Activated CD8-positive, alpha-beta memory T cell treated with anti-CD3 and anti-CD28 coated beads for 24 hours (primary cell): Measurements from ENCODE around the gene SLC35F2.
"Not testable (repeated sequence)": the region's sequence is repeated elsewhere in the genome, so short reads cannot be mapped to it uniquely, and the experiment has no call there.

Source experiments
- DNase-seq: peaks from one replicate; pipeline ENCODE4 v3.0.0-alpha.2; 2020

SLC35F2 gene, protein sequence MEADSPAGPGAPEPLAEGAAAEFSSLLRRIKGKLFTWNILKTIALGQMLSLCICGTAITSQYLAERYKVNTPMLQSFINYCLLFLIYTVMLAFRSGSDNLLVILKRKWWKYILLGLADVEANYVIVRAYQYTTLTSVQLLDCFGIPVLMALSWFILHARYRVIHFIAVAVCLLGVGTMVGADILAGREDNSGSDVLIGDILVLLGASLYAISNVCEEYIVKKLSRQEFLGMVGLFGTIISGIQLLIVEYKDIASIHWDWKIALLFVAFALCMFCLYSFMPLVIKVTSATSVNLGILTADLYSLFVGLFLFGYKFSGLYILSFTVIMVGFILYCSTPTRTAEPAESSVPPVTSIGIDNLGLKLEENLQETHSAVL

DNA sequence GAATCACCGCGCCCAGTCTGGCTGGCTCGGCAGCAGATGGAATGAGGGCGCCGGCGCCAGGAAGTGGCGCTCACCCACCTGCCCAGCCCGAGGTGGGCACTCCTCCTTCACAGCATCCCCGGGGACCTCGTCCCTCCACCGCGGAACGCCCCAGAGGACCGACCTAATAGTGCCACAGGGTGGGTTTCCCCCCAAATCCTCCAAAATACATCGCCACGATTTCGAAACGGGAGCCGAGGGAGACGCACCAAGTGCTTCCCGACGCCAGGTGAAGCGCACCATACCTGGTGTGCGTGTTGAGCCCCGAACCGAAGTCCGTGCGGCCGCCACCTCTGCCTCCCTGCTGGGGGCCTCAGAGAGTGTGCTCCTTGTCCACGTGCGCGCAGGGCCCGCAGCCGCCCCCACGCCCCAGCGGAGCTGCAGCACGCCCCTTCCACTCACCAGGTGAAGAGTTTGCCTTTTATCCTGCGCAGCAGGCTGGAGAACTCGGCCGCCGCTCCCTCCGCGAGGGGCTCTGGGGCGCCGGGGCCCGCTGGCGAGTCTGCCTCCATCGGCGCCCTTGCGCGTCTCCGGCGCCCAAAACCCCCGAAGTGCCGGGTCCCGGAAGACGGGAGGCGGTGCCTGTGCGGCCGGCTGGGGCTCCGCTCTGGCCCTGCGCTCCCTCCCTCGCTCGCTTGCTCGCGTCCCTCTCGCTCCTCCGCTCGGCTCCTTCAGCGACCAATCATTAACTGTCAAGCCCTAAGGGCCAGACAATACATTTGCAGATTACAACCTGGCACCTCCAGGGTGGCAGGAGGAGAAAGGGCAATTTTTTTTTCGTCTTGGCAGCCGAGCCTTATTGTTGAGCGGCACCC, at the start of gene SLC35F2:
Gene SLC35F2 (minus strand): TSS at position 571 of the 854 bp plus-strand sequence. CDS start 20 bp downstream, at position 551.
- DNase-seq, result peak; percentile 90

DNA sequence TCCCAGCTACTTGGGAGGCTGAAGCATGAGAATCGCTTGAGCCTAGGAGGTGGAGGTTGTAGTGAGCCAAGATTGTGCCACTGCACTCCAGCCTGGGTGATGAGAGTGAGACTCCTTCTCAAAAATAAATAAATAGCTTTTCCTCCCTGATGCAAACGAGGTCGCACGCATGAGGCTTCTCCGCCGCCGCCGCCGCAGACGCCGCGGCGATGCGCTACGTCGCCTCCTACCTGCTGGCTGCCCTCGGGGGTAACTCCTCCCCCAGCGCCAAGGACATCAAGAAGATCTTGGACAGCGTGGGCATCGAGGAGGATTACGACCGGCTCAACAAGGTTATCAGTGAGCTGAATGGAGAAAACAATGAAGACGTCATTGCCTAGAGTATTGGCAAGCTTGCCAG, 49.6 kb upstream of the SLC35F2 start:
- no peak for DNase-seq

DNA sequence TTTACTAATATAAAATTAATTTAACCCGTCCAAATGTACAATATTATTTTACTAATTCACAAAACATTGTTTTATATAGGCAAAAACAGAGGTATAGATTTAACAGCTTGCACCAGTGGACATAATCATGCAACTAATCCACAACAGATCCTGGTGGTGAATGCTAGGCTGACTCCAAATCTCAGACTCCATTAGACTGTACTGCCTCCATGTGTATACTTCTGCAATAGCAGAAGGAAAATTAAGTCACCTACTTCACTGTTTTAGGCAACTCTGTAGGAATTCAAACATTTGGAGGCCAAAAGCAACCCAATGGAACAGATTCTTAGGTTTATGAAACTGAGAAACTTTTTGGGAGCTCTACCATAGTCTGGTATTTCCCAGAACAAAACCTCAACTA, 39.7 kb upstream of the SLC35F2 start:
- DNase-seq, result no peak

DNA sequence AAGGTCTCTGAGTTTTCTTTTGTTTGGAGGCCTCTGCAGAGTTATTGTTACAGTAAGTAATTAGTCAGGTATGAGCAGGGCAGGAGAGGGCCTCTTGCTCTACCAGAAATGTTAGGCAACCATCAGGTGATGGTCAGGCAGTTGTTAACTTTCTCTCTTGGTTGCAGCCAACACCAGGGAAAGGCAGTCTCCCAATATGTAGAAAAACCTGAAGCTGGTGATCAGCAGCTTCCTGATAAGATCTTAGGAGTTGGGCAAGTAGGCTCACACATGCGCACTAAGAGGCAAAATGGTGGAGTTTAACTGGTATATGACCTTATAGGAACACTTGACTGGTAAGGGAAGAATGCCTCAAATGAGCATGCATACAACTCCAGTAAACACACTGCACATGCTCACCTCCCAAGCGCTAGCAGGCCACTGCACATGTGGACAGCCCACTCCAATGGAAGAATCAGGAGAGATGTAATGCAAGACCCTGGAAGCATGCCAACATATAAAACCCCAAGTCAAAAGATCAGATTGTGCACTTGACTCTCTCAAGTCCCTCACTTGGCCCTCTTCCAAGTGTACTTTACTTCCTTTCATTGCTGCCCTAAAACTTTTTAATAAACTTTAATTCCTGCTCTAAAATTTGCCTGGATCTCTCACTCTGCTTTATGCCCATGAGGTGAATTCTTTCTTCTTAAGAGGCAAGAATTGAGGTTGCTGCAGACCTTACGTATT, 23.7 kb upstream of the SLC35F2 start:
- DNase-seq, result no peak

DNA sequence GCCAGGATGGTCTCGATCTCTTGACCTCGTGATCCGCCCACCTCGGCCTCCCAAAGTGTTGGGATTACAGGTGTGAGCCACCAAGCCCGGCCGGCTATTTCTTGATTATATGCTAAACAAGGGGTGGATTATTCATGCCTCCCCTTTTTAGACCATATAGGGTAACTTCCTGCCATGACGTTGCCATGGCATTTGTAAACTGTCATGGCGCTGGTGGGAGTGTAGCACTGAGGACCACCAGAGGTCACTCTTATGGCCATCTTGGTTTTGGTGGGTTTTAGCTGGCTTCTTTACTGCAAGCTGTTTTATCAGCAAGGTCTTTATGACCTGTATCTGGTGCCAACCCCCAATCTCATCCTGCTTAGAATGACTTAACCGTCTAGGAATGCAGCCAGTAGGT, 22.9 kb upstream of the SLC35F2 start:
- DNase-seq, result not testable (repeated sequence)

DNA sequence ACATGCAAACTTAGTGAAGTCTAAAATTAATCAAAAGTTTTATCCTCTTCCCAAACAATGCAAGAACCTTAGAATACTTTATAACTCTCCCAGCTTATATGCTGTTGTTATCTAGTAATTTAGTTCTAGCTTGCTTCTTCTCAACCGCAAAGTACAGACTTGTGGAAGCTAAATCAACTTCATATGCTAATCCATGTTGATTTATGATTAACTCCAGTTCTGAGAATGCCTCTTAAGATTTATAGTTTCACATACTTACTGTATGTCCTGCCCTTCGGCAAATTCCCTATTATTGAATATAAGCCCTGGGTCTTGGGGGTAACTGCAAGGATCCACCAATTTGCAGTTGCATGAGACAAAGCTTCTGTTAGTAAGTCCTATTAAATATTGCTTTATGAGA, 17.6 kb upstream of the SLC35F2 start:
- no peak for DNase-seq

DNA sequence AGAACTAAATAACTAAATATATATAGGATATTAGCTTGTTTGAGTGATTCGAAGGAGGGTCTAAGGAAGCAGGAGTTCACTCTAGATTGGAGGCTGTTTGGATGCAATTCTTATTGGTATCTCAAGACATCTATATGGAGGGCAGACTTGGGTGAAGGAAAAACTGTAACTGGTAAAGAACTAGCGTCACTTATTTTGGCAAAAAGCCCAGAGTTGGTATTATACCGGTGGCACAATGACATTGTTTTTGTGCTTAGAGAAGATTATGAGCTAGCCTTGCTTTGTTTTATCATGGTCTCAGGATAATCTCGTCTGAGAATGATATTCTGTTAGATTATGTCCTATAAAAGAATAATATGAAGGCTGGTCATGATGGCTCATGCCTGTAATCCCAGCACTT, 6.0 kb upstream of the SLC35F2 start:
- no peak for DNase-seq

DNA sequence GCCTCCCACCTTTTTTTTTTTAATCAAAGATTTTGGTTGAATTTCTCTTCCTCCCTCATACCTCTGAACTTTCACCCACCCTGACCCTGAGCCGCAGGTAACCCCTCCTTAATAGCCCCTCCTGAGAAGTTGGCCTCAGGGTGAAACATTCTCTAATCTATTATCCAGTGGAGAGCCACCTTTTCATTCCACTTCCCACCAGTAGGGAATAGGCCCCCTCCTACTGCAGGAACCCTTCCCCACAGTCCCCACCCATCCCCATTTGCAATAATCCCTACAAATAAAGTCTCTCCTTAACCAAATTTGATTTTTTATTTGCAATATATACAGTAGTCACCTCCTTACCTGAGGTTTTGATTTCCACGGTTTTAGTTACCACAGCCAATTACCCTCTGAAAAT, 2.1 kb upstream of the SLC35F2 start:
- no peak for DNase-seq

DNA sequence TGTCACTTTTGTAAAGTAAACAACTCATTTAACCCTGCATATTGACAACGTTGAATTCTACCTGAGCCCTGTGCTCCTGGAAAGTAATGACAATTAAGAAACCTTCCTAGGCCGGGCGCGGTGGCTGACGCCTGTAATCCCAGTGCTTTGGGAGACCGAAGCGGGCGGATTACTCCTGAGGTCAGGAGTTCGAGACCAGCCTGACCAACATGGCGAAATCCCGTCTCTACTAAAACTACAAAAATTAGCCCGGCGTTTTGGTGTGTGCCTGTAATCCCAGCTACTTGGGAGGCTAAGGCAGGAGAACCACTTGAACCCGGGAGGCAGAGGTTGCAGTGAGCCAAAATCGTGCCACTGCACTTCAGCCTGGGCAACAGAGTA, 1.6 kb upstream of the SLC35F2 start:
- DNase-seq, result not testable (repeated sequence)

DNA sequence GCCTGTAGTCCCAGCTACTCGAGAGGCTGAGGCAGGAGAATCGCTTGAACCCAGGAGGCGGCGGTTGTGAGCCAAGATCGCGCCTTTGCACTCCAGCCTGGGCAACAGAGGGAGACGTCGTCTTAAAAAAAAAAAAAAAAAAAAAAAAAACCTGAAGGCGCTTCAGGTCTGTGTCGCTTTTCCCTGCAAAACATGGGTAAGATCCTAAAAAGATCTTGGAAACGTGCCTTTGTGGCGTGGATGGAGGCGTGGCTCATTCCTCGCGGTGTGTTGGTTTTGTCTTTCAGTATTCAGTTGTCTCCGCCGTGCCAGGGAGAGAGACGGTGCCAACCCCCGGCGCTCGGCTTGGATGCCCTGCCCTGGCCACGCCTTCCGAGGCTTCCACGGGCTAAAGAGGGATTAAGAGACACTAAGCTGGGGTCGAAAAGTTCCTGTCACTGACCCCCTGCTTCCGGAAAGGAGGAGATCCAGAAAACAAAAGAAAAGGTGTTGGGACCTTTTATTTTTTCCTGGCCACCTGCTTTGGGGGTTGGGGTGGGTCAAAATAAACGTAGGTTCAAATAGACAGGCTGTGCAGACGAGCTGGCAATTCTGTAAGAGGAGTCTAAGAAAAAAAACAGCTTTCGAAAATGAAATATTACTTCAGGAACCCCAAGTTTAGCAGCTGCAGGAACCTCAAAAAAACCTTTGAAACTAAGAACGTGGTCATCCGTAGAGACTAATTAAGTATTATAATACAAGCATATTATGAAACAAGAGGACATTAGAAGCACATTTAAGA, 1.1 kb upstream of the SLC35F2 start:
- peak; percentile 67 for DNase-seq

DNA sequence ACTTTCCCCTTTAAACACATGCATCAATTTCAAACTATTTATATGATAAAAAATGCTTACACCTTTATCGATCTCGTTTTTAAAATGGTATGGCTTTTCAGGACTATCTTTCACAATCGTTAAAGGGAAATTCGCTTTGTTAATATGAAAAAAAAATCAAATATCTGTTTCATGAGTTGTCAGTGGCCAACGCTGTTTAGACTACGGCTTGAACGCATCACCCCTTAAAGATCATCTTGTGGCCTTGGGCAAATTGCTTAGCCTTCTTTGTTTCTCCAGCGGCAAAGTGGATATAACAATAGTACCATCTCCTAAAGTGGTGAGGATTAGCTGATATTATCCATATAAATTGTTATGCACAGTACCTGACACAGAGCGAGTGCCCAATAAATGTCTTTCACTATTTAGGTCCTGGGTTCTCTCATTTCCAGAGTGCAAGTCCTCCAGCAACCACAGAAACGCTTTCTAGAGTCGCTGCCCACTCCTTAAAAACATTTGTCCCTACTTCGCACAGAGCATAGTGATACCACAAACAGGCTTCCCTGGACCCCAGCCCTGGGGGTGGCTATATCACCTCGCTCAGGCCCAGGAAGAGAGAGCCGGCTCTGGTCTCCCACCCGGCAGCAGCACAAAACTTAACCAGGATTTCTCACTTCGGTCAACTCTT, 904 bp downstream of the SLC35F2 start:
- no peak for DNase-seq

DNA sequence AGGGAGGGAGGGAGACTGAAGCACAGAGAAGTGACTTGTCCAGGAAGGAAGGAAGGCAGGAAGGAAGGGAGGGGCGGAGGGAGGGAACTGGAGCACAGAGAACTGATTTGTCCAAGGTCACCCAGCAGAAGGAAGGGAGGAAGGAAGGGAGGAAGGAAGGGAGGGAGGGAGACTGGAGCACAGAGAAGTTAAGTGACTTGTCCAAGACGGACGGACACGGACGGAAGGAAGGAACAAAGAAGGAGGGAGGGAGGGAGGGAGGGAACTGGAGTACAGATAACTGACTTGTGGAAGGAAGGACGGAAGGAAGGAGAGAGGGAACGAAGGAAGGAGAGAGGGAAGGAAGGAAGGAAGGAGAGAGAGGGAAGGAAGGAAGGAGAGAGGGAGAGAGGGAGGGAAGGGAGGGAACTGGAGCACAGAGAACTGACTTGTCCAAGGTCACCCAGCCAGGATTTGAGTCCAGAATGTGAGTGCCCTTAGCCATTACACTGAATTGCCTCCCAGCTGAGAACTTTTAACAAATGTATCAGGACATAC, 1.5 kb downstream of the SLC35F2 start:
- DNase-seq, result no peak

DNA sequence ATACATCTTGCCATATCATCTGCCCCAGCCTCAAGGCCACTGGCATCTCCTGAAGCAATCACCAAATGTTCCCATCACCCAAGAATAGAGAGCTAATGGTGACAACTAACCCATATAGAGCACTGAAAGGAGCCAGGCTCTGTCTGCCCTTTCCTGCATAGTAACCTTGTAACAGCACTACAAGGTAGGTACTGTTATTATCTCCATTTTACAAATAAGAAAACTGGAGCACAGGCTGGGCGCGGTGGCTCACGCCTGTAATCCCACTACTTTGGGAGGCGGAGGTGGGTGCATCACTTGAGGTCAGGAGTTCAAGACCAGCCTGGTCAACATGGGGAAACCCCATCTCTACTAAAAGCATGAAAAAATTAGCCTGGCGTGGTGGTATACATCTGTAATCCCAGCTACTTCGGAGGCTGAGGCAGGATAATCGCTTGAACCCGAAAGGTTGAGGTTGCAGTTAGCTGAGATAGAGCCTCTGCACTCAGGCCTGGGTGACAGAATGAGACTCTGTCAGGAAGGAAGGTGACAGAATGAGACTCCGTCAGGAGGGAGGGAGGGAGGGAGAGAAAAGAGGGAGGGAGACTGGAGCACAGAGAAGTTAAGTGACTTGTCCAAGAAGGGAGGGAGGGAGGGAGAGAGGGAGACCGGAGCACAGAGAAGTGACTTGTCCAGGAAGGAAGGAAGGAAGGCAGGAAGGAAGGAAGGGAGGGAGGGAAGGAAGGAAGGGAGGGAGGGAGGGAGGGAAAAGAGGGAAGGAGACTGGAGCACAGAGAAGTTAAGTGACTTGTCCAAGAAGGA, 2.2 kb downstream of the SLC35F2 start:
- no peak for DNase-seq

DNA sequence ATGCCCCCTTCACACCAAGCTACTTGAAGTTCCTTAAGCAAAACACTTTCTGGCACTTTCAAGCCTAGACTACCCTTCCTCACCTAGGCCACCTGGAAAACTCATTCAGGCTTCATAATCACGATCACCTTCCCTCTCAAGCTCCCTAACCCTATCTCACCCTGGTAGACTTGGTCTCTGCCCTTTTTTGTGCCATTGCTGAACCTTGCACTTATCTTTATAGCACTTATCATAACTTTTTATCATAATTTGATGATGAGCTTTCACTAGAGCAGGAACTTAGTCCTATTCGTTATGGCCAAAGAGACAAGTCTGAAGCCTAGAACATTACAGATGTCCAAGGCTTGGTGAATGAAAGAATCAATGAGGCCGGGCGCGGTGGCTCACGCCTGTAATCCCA, 5.5 kb downstream of the SLC35F2 start:
- peak; percentile 28 for DNase-seq

DNA sequence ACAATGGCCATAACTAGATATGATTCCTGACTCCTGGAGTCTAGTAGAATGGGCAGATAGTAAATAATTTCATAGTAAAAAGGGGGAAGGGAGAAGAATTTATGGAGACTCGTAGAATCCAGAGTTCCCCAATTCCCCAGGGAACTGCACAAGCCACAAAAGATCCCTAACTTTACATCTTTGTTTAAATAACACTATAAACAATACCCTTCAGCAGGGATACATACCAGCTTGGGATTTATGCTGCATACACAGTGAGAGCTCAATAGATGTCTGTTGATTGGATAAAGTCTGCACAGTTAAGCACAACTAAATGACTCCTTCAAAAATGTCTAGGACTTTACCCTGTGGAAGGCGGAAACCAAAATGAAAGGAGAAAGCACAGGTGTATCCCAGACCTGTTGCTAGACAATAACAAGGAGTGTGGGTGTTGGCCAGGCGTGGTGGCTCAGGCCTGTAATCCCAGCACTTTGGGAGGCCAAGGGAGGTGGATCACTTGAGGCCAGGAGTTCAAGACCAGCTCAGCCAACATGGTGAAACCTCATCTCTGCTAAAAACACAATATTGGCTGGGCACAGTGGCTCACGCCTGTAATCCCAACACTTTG, 6.8 kb downstream of the SLC35F2 start:
- DNase-seq, result no peak

DNA sequence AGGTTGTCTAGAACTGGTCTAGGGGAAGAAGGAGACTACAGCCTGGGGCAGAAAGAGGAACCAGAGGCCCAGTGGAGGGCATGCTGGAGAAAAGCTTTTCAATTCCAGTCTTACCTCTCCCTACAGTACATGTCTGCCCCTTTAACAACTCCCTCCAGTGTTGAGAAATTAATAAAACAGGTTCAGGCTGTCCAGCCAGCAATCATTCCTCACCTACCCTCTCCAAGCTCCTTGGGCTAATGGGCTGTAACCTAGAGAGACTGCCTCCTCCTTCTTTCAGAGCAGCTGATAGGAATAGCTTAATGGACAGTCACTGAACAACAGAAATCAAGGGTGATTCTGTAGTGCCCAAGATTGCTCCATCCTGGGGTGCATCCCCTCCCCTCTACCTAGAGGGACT, 8.8 kb downstream of the SLC35F2 start:
- no peak for DNase-seq

DNA sequence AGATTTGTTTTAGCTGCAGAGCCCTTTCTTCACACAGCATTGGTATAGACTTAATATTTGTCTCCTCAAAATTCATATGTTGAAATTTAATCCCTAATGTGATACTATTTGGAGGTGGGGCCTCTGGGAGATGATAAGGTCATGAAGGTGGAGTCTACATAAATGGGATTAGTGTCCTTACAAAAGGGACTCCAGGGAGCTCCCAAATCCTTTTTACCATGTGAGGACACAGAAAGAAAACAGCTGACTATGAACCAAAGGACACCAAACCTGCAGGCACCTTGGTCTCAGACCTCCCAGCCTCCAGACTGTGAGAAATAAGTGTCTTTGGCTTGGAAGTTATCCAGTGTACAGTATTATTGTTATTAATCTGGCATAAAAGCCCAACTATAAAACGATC, 10.2 kb downstream of the SLC35F2 start:
- peak; percentile 48 for DNase-seq

DNA sequence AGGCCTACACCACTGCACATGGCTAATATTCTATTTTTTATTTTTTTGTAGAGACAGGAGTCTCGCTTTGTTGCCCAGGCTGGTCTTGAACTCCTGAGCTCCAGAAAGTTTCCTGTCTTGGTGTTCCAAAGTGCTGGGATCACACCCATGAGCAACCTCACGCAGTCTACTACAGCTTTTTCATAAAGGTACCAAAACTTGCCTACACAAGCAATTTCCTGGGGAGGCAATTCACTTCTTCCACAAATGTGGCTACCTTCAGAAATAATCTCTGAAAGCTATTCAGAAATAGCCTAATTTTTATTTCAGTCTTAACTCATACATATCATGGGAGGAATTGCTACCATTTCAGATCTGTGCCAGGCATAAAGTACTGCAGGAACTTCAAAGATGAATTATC, 11.4 kb downstream of the SLC35F2 start:
- peak; percentile 24 for DNase-seq

DNA sequence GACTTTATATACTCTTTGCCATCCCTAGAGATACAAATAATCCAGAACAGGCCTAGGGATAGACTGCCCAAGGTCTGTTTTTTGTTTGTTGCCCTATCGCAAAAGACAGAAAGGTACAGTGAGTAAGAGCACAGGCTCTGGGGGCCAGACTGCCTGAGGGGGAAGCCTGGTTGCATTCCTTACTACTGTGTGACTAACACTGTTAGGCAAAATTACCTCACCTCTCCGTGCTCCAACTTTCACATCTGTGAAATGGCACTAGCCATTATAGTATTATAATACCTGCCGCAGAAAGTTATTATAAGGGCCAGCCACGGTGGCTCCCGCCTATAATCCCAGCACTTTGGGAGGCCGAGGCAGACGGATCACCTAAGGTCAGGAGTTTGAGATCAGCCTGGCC, 14.5 kb downstream of the SLC35F2 start:
- DNase-seq, result peak; percentile 47

DNA sequence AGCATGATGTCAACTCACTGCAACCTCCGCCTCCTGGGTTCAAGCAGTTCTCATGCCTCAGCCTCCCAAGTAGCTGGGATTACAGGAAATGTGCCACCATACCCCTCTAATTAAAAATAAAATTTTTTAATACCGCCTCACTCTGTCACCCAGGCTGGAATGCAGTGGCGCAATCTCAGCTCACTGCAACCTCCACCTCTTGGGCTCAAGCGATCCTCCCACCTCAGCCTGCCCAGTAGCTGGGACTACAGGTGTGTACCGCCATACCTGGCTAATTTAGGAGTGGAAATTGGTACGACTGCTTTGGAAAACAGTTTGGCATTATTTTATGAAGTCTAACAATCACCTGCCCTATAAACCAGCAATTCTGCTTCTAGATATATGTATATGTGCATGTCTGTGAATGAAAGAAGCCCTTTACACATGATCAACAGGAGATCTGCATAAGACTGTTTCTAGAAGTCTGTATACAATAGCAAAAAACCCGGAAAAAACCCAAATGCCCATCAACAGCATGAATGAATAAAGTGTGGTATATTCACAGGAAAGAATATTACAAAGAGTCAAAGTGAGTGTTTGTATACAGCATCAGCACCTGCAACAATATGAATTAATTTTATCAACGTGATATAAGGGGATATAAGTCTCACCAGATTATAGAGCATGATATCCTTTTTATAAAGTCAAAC, 16.0 kb downstream of the SLC35F2 start:
- peak; percentile 35 for DNase-seq
